HL-60/S4 treated with retinoic acid at 250 ng/mL for 4 days and 3 days (cell line): ENCODE data around the gene CCDC74A.
"Not testable (repeated sequence)": the region's sequence is repeated elsewhere in the genome, so short reads cannot be mapped to it uniquely, and the experiment has no call there.

Experiments
- in situ Hi-C: fragments of 300-500 bp; cut with MboI; formaldehyde crosslinking; loops from 2 replicates; pipeline ENCODE4 v1.7.0; 2022; ENCODE audit warnings: low sequenced_read_pairs

Gene CCDC74A

DNA sequence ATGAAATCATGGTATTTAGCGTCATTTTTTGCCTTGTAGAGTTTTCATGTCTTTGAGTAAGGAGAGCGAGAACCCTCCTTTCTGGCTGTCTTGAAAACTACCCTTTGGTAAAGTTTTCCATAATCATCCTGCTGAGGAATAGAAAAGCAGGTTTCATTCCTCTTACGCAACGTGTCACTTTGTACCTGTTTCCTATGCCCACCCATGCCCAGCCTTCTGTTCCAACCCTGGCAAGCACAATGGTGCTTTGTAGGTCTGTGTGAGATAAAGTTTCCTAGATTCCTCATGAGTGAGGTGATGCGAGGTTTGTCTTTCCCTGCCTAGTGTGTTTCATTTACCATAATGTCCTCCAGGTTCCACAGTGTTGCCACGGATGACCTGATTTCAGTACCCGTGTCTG is 29.3 kb downstream of the CCDC74A start:
- in situ Hi-C loops, result no loop called here

DNA sequence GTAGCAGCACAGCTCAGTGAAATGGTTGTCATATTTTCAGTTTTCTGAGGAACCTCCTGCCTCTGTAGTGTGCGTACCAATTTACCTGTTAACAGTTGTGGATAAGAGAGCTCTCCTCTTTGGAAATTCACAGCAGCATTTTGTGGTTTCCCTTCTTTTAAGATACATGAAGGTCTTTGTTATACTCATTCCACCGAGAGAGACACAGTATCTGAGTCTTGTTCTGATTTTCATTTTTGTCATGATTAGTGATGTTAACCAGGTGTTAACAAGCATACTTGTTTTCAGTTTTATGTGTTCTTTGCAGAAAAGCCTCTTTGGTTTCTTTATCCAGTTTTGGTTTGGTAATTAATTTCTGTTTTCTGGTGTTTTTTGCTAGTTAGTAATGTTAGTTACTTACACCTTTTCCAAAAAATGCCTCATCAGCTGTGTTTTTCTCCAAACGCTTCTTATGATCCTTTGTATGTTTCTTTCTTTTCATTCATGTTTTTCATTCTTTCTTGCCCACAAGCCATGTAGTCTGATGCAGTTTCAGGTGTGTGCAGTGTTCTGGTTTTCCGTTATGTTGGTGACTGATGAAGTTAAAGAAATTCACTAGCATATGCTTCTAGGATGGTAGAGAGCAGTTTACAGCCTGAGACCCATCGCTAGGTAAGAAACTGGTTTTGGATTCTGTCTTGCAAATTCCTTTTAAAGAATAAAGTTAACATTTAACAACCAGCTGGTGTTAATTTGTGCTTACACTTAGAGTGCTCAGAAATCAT is 30.1 kb downstream of the CCDC74A start:
- in situ Hi-C loops, result no loop called here

DNA sequence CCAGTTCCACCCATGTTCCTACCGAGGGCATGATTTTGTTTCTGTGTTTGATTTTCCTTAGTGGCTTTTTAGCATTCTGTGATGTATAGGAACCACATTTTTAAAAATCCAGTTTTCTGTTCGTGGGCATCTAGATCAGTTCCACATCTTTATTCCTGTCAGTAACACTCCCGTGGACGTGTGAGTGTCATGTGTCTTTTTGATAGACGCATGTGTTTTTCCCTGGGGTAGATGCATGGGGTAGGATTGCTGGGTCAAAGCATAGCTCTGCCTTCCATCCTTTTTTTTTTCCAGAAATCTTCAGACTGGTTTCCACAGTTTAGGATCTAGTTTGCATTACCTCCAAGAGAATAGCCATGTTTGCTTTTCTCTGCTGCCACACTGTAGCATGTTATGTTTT is 38.7 kb downstream of the CCDC74A start:
- in situ Hi-C loops, result no loop called here

DNA sequence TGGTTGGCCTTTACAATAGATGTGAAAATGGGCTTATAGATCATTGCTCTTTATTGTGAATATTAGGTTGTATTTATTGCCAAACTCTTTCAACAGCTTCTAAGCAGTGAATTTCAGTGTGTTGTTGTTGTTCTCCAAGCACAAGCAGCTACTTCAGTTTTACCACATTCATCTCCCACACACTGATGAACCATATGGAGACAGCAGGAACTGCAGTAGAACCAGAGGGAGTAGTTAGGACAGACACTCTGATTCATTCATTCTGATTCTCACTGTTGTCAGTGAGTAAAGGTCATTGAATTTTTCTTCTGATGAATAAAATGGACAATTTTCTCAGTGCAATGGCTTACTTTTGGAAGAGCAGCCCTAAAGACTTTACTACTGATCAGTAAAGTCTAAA is 40.2 kb downstream of the CCDC74A start:
- in situ Hi-C loops, result no loop called here

DNA sequence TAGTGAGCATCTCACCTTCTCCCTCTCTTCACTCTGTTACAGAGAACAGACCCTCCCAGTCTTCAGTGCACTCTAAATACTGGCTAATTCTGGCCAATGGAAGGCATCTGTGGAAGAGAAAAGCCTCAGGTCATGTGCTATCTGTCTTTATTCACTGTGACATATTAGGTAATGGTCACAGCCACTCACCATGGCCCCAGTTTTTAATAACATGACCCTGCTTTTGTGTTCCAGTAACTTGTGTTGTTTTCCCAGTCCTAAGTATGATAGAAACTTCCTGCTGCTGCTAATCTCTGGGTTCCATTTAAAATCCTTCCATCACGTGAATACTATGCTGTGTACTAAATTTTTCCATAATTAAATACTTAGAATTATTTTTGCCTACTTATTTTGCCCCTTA is 40.7 kb downstream of the CCDC74A start:
- in situ Hi-C loops, result not testable (repeated sequence)

DNA sequence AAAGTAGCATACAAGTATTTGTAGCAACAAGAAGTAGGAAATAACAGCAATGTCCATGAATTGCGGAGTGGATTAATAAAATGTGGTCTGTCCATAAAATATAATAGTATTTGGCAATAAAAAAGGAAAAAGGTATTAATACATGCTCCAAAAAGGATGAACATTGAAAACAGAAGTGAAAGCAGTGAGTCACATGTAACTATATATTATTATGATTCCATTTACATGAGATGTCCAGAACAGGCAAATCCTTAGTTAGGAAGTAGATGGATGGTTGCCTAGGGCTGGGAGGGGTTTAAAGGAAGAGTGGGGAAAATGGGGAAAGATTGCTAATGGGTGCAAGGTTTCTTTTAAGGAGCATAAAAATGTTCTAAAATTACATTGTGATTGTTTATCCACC is 44.5 kb downstream of the CCDC74A start:
- in situ Hi-C loops, result no loop called here

DNA sequence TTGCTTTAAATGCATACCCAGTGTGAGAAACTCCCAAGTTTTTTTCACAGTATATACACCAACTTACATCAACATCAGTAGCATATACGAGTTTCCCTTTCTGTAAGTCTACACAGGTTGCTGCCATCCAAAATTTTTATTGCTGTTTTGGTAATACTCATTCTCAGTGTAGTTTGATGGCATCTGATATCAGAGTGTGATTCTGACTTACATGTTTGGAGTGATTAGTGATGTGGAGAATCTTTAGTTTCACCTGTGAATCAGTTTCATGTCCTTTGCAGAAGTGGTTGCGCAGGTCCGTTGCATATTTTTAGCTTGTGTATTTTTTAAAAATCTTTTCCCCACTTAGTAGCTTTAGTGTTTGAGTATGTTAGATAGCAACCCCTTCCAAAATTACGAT is 50.1 kb downstream of the CCDC74A start:
- in situ Hi-C loops, result no loop called here

DNA sequence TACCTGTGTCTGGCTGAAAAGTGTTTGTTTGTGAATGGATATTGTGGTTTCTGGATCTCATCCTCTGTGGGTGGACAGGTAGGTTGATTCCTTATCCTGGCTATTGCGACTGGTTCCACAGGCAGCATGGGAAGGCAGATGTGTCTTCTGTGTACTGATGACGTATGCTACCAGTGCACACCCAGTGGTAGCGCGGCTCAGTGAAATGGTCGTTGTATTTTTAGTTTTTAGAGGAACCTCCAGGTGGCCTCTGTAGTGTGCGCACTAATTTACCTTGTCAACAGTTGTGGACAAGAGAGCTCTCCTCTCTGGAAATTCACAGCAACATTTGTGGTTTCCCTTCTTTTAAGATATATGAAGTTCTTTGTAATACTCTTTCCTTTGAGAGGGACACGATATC is 52.5 kb downstream of the CCDC74A start:
- in situ Hi-C loops, result no loop called here
